HepG2 (cell line): Measurements from ENCODE around the gene LYZL6. TPM values are rescaled to one million over a fixed set of nuclear protein-coding genes. Genes with fewer than 3 reads are reported as not detected.

Experiments used
- ATAC-seq: fragments of 200-7000 bp; cut with Tn5 transposase; 3 replicates; pipeline ENCODE4 v1.9.1; 2020; ENCODE audit warnings: mild to moderate bottlenecking, moderate library complexity
- BruUV-seq: library from RNA; stranded (reverse); fragments of 400-500 nt; replicated peaks from 2 replicates; lab custom pipeline; 2021; lab: Mats Ljungman, UMichigan
- CTCF ChIA-PET: fragments of 300-600 bp; formaldehyde crosslinking; extraction: SDS; loops from one replicate; lab custom pipeline; 2021; ENCODE audit warnings: low total read pairs, inconsistent platforms, low intra/inter-chr PET ratio; lab: Yijun Ruan, JAX
- POLR2A ChIA-PET: fragments of 350-600 bp; sonication (Branson Sonifier 250); formaldehyde crosslinking; loops from one replicate; lab custom pipeline; 2020; ENCODE audit warnings: antibody characterized with exemption, inconsistent platforms; lab: Yijun Ruan, JAX
- DNase-seq: peaks from one replicate; pipeline ENCODE4 v3.0.0-alpha.2; 2015; ENCODE audit warnings: low spot score
- FAIRE-seq: peaks from 3 replicates; lab custom pipeline; 2011; peaks lifted over from hg19 to GRCh38; lab: Jason Lieb, UNC
- H2AFZ ChIP-seq: one replicate; pipeline ENCODE4 v1.6.1; 2011; ENCODE audit warnings: low read length, inconsistent platforms
- H3K27ac ChIP-seq: fragments of 300-600 bp; 3 replicates; pipeline ENCODE4 v1.8.0; 2011; ENCODE audit warnings: mixed run types, mild to moderate bottlenecking, mixed read lengths, low read length, inconsistent platforms; ENCODE audit not compliant: insufficient read depth; ENCODE audit errors: extremely low read length
- H3K27me3 ChIP-seq, 2 experiments: fragments of 200-600 bp in 1 of 2; 2 replicates in 1 of 2; 3 replicates in 1 of 2; pipeline versions ENCODE4 v1.6.0 to v1.8.0; 2011; ENCODE audit warnings: low read length in 2 of 2, mild to moderate bottlenecking in 2 of 2, moderate library complexity in 2 of 2, inconsistent platforms in 1 of 2; ENCODE audit not compliant: insufficient read depth in 2 of 2, control insufficient read depth in 1 of 2
- H3K36me3 ChIP-seq, 2 experiments: fragments of 200-600 bp in 1 of 2; replicated peaks in 1 of 2; 2 replicates in 1 of 2; 3 replicates in 1 of 2; pipeline versions ENCODE4 v1.5.1 to v1.8.0; 2011; ENCODE audit warnings: low read length in 2 of 2, inconsistent platforms in 1 of 2; ENCODE audit not compliant: insufficient read depth in 2 of 2, control insufficient read depth in 1 of 2
- H3K4me1 ChIP-seq: 2 replicates; pipeline ENCODE4 v1.5.1; 2012; ENCODE audit warnings: low read length, inconsistent platforms; ENCODE audit not compliant: insufficient read depth
- H3K4me2 ChIP-seq: 2 replicates; pipeline ENCODE4 v1.6.0; 2011; ENCODE audit warnings: low read depth, low read length, inconsistent platforms
- H3K4me3 ChIP-seq, 3 experiments: fragments of 200-600 bp in 1 of 3; sonication (generic), shearing (Covaris generic) in 1 of 3; replicated peaks in 1 of 3; 2 replicates each; pipeline ENCODE4 v1.5.1; 2011 to 2016; ENCODE audit warnings: low read length in 3 of 3, inconsistent platforms in 2 of 3, low read depth in 2 of 3, mild to moderate bottlenecking in 2 of 3, control low read depth in 1 of 3, mixed read lengths in 1 of 3; ENCODE audit not compliant: insufficient read depth in 1 of 3
- H3K79me2 ChIP-seq: one replicate; pipeline ENCODE4 v1.6.1; 2011; ENCODE audit warnings: low read length, inconsistent platforms; ENCODE audit not compliant: insufficient read depth
- H3K9ac ChIP-seq: 2 replicates; pipeline ENCODE4 v1.6.0; 2011; ENCODE audit warnings: mild to moderate bottlenecking, low read depth, low read length, inconsistent platforms; ENCODE audit not compliant: insufficient read depth
- H3K9me3 ChIP-seq: 2 replicates; pipeline ENCODE4 v1.5.1; 2012; ENCODE audit warnings: mild to moderate bottlenecking, low read length
- H4K20me1 ChIP-seq: 2 replicates; pipeline ENCODE4 v1.6.0; 2011; ENCODE audit warnings: inconsistent platforms, mild to moderate bottlenecking, low read length, moderate library complexity; ENCODE audit not compliant: insufficient read depth
- AFF4 ChIP-seq: sonication (generic); formaldehyde crosslinking; IDR thresholded peaks from 2 replicates; pipeline ENCODE4 v1.4.0; 2020; ENCODE audit warnings: missing genetic modification reagents
- ARNT2 ChIP-seq: sonication (generic); formaldehyde crosslinking; IDR thresholded peaks from 2 replicates; pipeline ENCODE4 v1.8.0; 2022; ENCODE audit warnings: mild to moderate bottlenecking, low read depth, missing genetic modification reagents, moderate library complexity
- CTCF ChIP-seq: sonication (generic); formaldehyde crosslinking; IDR thresholded peaks from 2 replicates; pipeline ENCODE4 v1.5.0; 2020; ENCODE audit warnings: mild to moderate bottlenecking, missing genetic modification reagents, moderate library complexity
- MXD3 ChIP-seq: IDR thresholded peaks from 2 replicates; pipeline ENCODE4 v1.6.1; 2016; ENCODE audit warnings: mild to moderate bottlenecking, missing biosample characterization, missing genetic modification reagents
- SCMH1 ChIP-seq: sonication (generic); formaldehyde crosslinking; IDR thresholded peaks from 2 replicates; pipeline ENCODE4 v1.9.0; 2021; ENCODE audit warnings: missing genetic modification reagents, mild to moderate bottlenecking, borderline replicate concordance
- SOX13 ChIP-seq, 3 experiments: fragments of 450-650 bp in 1 of 3; sonication (generic) in 1 of 3; formaldehyde crosslinking in 1 of 3; IDR thresholded peaks in 2 of 3; conservative IDR thresholded peaks in 1 of 3; 2 replicates each; pipeline versions ENCODE4 v1.5.0 to v1.6.1; 2016 to 2020; ENCODE audit warnings: antibody characterized with exemption in 1 of 3, mild to moderate bottlenecking in 1 of 3, missing compliant biosample characterization in 1 of 3, missing genetic modification reagents in 1 of 3, moderate library complexity in 1 of 3
- THAP7 ChIP-seq: sonication (generic); formaldehyde crosslinking; IDR thresholded peaks from 2 replicates; pipeline ENCODE4 v1.8.1; 2023; ENCODE audit warnings: mild to moderate bottlenecking, missing genetic modification reagents
- ZBTB34 ChIP-seq: sonication (generic); formaldehyde crosslinking; IDR thresholded peaks from 2 replicates; pipeline ENCODE4 v1.8.0; 2022; ENCODE audit warnings: mild to moderate bottlenecking, missing genetic modification reagents
- ZNF639 ChIP-seq: conservative IDR thresholded peaks from 2 replicates; pipeline ENCODE4 v1.6.1; 2018; ENCODE audit warnings: missing genetic modification reagents
- ZNF672 ChIP-seq: sonication (generic); formaldehyde crosslinking; IDR thresholded peaks from 2 replicates; pipeline ENCODE4 v1.8.1; 2022; ENCODE audit warnings: missing genetic modification reagents
- WGBS: methylation state at CpG from one replicate; pipeline ENCODE4 v1.1.6; 2017; ENCODE audit warnings: low lambda C conversion rate; 5-methylcytosine and 5-hydroxymethylcytosine counted together
- in situ Hi-C: cut with HindIII; loops from 2 replicates; pipeline ENCODE4 v1.10.0; 2017; ENCODE audit warnings: low pct_unique_long_range_greater_than_20kb; ENCODE audit not compliant: extremely low pct_ligation_motif_present
- intact Hi-C: fragments of 100-400 bp; cut with micrococcal nuclease; formaldehyde crosslinking; loops from one replicate; pipeline ENCODE4 v1.10.0; 2022; ENCODE audit not compliant: unreplicated experiment
- polyA plus RNA-seq, 8 experiments: library from polyadenylated mRNA; depleted of rRNA in 3 of 8; stranded (reverse) in 7 of 8; unstranded in 1 of 8; fragments of >200 nt; fragmentation: Illumina TruSeq in 4 of 8; extraction: Trizol in 4 of 8; gene quantifications; 2 replicates each; pipeline versions ENCODE4 v1.2.1 to v1.2.3, GENCODE V29; 2011 to 2016; ENCODE audit warnings: low read depth in 4 of 8, missing spikeins in 1 of 8, mixed read lengths in 1 of 8; ENCODE audit not compliant: insufficient read depth in 1 of 8
- total RNA-seq, 5 experiments: library from RNA; depleted of rRNA; stranded (reverse); fragments of >200 nt; fragmentation: Illumina TruSeq; extraction: Trizol; gene quantifications; 2 replicates each; pipeline ENCODE4 v1.2.3, GENCODE V29; 2016; ENCODE audit warnings: low read depth in 1 of 5

LYZL6 gene
- total and polyA plus RNA-seq, 2 of the 13 experiments (the other 11 are each of a cell fraction or from before 2014, with no cell fraction given): not detected

- no peak for FAIRE-seq
- Histone ChIP-seq H3K4me2 (peak overlapping the region; percentile 87), H3K4me3 (peak overlapping the region in 1 of 3 experiments; percentile 65; a peak in 2 of 6 replicates), H3K27ac (peak overlapping the region; percentile 66), H3K9me3 (no peaks in the 10 kb centered on the region), H3K9ac (0 out of 2 replicates have a peak overlapping the region, but pooled peaks have one; percentile 57), H2AFZ (no peak overlapping the region), H3K36me3 (peaks cover 0 to 2% of the 10 kb centered on the region in 2 experiments; a peak in 1 of 5 replicates), H3K4me1 (peaks cover 78% of the 10 kb centered on the region), H3K79me2 (no peaks in the 10 kb centered on the region), H3K27me3 (no peaks in the 10 kb centered on the region; a peak in 1 of 5 replicates), H4K20me1 (no peaks in the 10 kb centered on the region)
- intact Hi-C loops (loop anchor here (1.0 kb wide), 1 partner anchor 9 kb away; no protein-coding TSS in a partner anchor), in situ Hi-C loops (no loop called here)
- CTCF ChIA-PET: interaction anchor here (1.0 to 2.0 kb wide), 6 partner anchors 13 to 167 kb away, joined by 3 to 18 read pairs (median 6); no protein-coding TSS in a partner anchor
- ATAC-seq: peak; percentile 86
- DNase-seq: peak; percentile 75
- no TSS peak for BruUV-seq
- POLR2A ChIA-PET: interaction anchor here (0.8 to 5.3 kb wide), 15 partner anchors 9 to 563 kb away, joined by 3 to 197 read pairs (median 5); partner anchors contain the start of genes CCL15 and TAF15
- 11% methylated on average over 4 of the region's 4 CpGs for WGBS
- TF ChIP-seq THAP7 (CRISPR knock-in tag): no peak
- peak; percentile 87 for TF ChIP-seq CTCF
- TF ChIP-seq SOX13 (IDR thresholded peaks at IDR 0.05): no peak
- peak in 1 of 2 experiments; percentile 65; a peak in 1 of 4 replicates for TF ChIP-seq SOX13 (CRISPR knock-in tag; conservative IDR thresholded peaks at IDR 0.05 in 1 of 2, IDR thresholded peaks at IDR 0.05 in 1 of 2)
- TF ChIP-seq ZNF639 (CRISPR knock-in tag): 0 out of 2 replicates have a peak, but pooled peaks have one; percentile 49
- TF ChIP-seq ZBTB34 (CRISPR knock-in tag): no peak
- 0 out of 2 replicates have a peak, but pooled peaks have one; percentile 35 for TF ChIP-seq MXD3 (CRISPR knock-in tag)
- no peak for TF ChIP-seq ZNF672 (CRISPR knock-in tag)
- TF ChIP-seq AFF4: no peak
- no peak for TF ChIP-seq ARNT2 (CRISPR knock-in tag)
- no peak for TF ChIP-seq SCMH1
These were observed 38.4 kb upstream of the LYZL6 start for GRCh38 chr17:35981908-35982330.
